IMR-90 (cell line): ENCODE data around the gene RAB40C. TPM values are rescaled to one million over a fixed set of nuclear protein-coding genes. Genes with fewer than 3 reads are reported as not detected.

Experiments
- ATAC-seq: fragments of 200-7000 bp; cut with Tn5 transposase; 2 replicates; pipeline ENCODE4 v1.9.1; 2020; ENCODE audit warnings: low read depth, mild to moderate bottlenecking, moderate library complexity
- BruUV-seq: library from RNA; stranded (reverse); fragments of 400-500 nt; replicated peaks from 2 replicates; lab custom pipeline; 2021; lab: Mats Ljungman, UMichigan
- CTCF ChIA-PET: fragments of 300-600 bp; formaldehyde crosslinking; extraction: SDS; loops from one replicate; lab custom pipeline; 2021; ENCODE audit warnings: antibody characterized with exemption; lab: Yijun Ruan, JAX
- POLR2A ChIA-PET: fragments of 300-600 bp; sonication (Branson Sonifier 250); formaldehyde crosslinking; loops from one replicate; lab custom pipeline; 2022; ENCODE audit warnings: antibody characterized with exemption; ENCODE audit not compliant: unreplicated experiment; lab: Charles Lee
- DNase-seq: peaks from one replicate; pipeline ENCODE4 v3.0.0; 2013
- H2AFZ ChIP-seq: replicated peaks from 2 replicates; pipeline ENCODE3; 2013; ENCODE audit warnings: low read length, mild to moderate bottlenecking; ENCODE audit not compliant: poor library complexity
- H2AK5ac ChIP-seq: 2 replicates; pipeline ENCODE4 v1.6.1; 2013; ENCODE audit warnings: low read depth, low read length, inconsistent platforms
- H2AK9ac ChIP-seq: replicated peaks from 2 replicates; pipeline ENCODE3; 2013; ENCODE audit warnings: mild to moderate bottlenecking, low read depth, low read length, moderate library complexity; ENCODE audit not compliant: poor library complexity
- H2BK120ac ChIP-seq: 2 replicates; pipeline ENCODE4 v1.6.1; 2013; ENCODE audit warnings: low read depth, low read length, inconsistent platforms
- H2BK15ac ChIP-seq: 3 replicates; pipeline ENCODE4 v1.6.1; 2013; ENCODE audit warnings: low read depth, low read length, inconsistent platforms
- H2BK20ac ChIP-seq: 2 replicates; pipeline ENCODE4 v1.6.1; 2013; ENCODE audit warnings: low read depth, mild to moderate bottlenecking, inconsistent platforms, low read length, moderate library complexity
- H2BK5ac ChIP-seq: 2 replicates; pipeline ENCODE4 v1.6.1; 2013; ENCODE audit warnings: mild to moderate bottlenecking, low read depth, low read length, inconsistent platforms; ENCODE audit not compliant: poor library complexity, severe bottlenecking
- H3K14ac ChIP-seq: replicated peaks from 2 replicates; pipeline ENCODE4 v1.6.1; 2013; ENCODE audit warnings: low read depth, low read length, inconsistent platforms
- H3K18ac ChIP-seq: 2 replicates; pipeline ENCODE4 v1.6.1; 2013; ENCODE audit warnings: low read depth, low read length, control low read depth
- H3K23ac ChIP-seq: 2 replicates; pipeline ENCODE4 v1.6.1; 2013; ENCODE audit warnings: low read depth, low read length, inconsistent platforms
- H3K27ac ChIP-seq: 2 replicates; pipeline ENCODE4 v1.5.1; 2013; ENCODE audit warnings: mild to moderate bottlenecking, control low read depth, low read length; ENCODE audit not compliant: insufficient read depth
- H3K27me3 ChIP-seq: 2 replicates; pipeline ENCODE4 v1.6.1; 2013; ENCODE audit warnings: low read length; ENCODE audit not compliant: control insufficient read depth, insufficient read depth
- H3K36me3 ChIP-seq: 2 replicates; pipeline ENCODE4 v1.6.1; 2013; ENCODE audit warnings: low read length, mixed read lengths; ENCODE audit not compliant: control insufficient read depth, insufficient read depth
- H3K4ac ChIP-seq: 2 replicates; pipeline ENCODE4 v1.6.1; 2013; ENCODE audit warnings: low read depth, low read length, inconsistent platforms
- H3K4me1 ChIP-seq: 2 replicates; pipeline ENCODE4 v1.6.1; 2013; ENCODE audit warnings: low read length, mixed read lengths; ENCODE audit not compliant: control insufficient read depth, insufficient read depth
- H3K4me2 ChIP-seq: 2 replicates; pipeline ENCODE4 v1.6.1; 2013; ENCODE audit warnings: low read depth, mild to moderate bottlenecking, control low read depth, low read length, moderate library complexity
- H3K4me3 ChIP-seq: 2 replicates; pipeline ENCODE4 v1.5.1; 2013; ENCODE audit warnings: low read depth, mild to moderate bottlenecking, control low read depth, low read length, moderate library complexity; ENCODE audit not compliant: insufficient read depth
- H3K56ac ChIP-seq: 2 replicates; pipeline ENCODE4 v1.6.1; 2013; ENCODE audit warnings: low read length, inconsistent platforms; ENCODE audit not compliant: insufficient read depth; ENCODE audit errors: extremely low read depth
- H3K79me1 ChIP-seq, 2 experiments: 2 replicates each; pipeline ENCODE4 v1.6.1; 2013; ENCODE audit warnings: low read length in 2 of 2, inconsistent platforms in 1 of 2, low read depth in 1 of 2
- H3K9ac ChIP-seq: 2 replicates; pipeline ENCODE4 v1.6.1; 2013; ENCODE audit warnings: low read depth, low read length, control low read depth
- H3K9me1 ChIP-seq: 2 replicates; pipeline ENCODE4 v1.6.1; 2013; ENCODE audit warnings: low read length, inconsistent platforms; ENCODE audit not compliant: insufficient read depth
- H3K9me3 ChIP-seq: 2 replicates; pipeline ENCODE4 v1.6.1; 2013; ENCODE audit warnings: low read length; ENCODE audit not compliant: control insufficient read depth, insufficient read depth
- H4K20me1 ChIP-seq: 2 replicates; pipeline ENCODE4 v1.6.1; 2013; ENCODE audit warnings: low read length, inconsistent platforms; ENCODE audit not compliant: insufficient read depth
- H4K5ac ChIP-seq: 2 replicates; pipeline ENCODE4 v1.6.1; 2013; ENCODE audit warnings: mild to moderate bottlenecking, low read depth, low read length, control low read depth
- H4K8ac ChIP-seq, 2 experiments: 2 replicates each; pipeline ENCODE4 v1.6.1; 2013; ENCODE audit warnings: low read depth in 2 of 2, low read length in 2 of 2, control low read depth in 1 of 2, inconsistent platforms in 1 of 2
- H4K91ac ChIP-seq: 2 replicates; pipeline ENCODE4 v1.6.1; 2013; ENCODE audit warnings: low read depth, low read length, inconsistent platforms; ENCODE audit not compliant: insufficient read depth
- BHLHE40 ChIP-seq: fragments of 150-350 bp; IDR thresholded peaks from 2 replicates; pipeline ENCODE4 v1.6.1; 2016; ENCODE audit warnings: mild to moderate bottlenecking, low read depth, low read length
- CHD1 ChIP-seq: IDR thresholded peaks from 2 replicates; pipeline ENCODE4 v1.6.1; 2012; ENCODE audit warnings: low read depth, low read length, improper control_type of control experiment
- MXI1 ChIP-seq: IDR thresholded peaks from 2 replicates; pipeline ENCODE4 v1.6.1; 2012; ENCODE audit warnings: low read depth, mild to moderate bottlenecking, low read length, moderate library complexity, borderline replicate concordance
- RAD21 ChIP-seq: IDR thresholded peaks from 2 replicates; pipeline ENCODE4 v1.6.1; 2012; ENCODE audit warnings: low read length, improper control_type of control experiment
- RCOR1 ChIP-seq: IDR thresholded peaks from 2 replicates; pipeline ENCODE4 v1.6.1; 2012; ENCODE audit warnings: mild to moderate bottlenecking, low read length, improper control_type of control experiment; ENCODE audit not compliant: insufficient replicate concordance
- WGBS, 2 experiments: methylation state at CpG; one replicate each; pipeline versions ENCODE4 v1.1.5 to v1.1.7; 2013; ENCODE audit warnings: missing lambda C conversion rate in 2 of 2; ENCODE audit not compliant: insufficient read length in 1 of 2; ENCODE audit errors: extremely low coverage in 2 of 2; 5-methylcytosine and 5-hydroxymethylcytosine counted together
- dilution Hi-C: fragments of 300-500 bp; cut with HindIII; formaldehyde crosslinking; loops from one replicate; pipeline ENCODE4 v1.14.3; 2018; ENCODE audit warnings: low sequenced_read_pairs; ENCODE audit not compliant: unreplicated experiment
- in situ Hi-C: fragments of 300-500 bp; cut with MboI; formaldehyde crosslinking; loops from 3 replicates; pipeline ENCODE4 v1.14.3; 2019; ENCODE audit warnings: low sequenced_read_pairs, inconsistent platforms, mixed read lengths
- intact Hi-C: fragments of 100-400 bp; cut with micrococcal nuclease; formaldehyde crosslinking; loops from 2 replicates; pipeline ENCODE4 v1.10.0; 2022
- polyA plus RNA-seq, 3 experiments: library from polyadenylated mRNA; depleted of rRNA; stranded (reverse); fragments of >200 nt; gene quantifications; 2 replicates each; pipeline ENCODE4 v1.2.3, GENCODE V29; 2012; ENCODE audit warnings: low replicate concordance in 1 of 3
- total RNA-seq: library from RNA; depleted of rRNA; stranded (reverse); fragments of >200 nt; gene quantifications from 2 replicates; pipeline ENCODE4 v1.2.3, GENCODE V29; 2012
- TF ChIP-seq, protein P1 (sequence below): fragments of 150-350 bp; IDR thresholded peaks from 2 replicates; pipeline ENCODE4 v1.6.1; 2016; ENCODE audit warnings: low read depth, mild to moderate bottlenecking, low read length, moderate library complexity, borderline replicate concordance

The RAB40C gene
- total and polyA plus RNA-seq, 2 of the 4 experiments (the other 2 are of a cell fraction), result 6.8 to 13.7 TPM

DNA sequence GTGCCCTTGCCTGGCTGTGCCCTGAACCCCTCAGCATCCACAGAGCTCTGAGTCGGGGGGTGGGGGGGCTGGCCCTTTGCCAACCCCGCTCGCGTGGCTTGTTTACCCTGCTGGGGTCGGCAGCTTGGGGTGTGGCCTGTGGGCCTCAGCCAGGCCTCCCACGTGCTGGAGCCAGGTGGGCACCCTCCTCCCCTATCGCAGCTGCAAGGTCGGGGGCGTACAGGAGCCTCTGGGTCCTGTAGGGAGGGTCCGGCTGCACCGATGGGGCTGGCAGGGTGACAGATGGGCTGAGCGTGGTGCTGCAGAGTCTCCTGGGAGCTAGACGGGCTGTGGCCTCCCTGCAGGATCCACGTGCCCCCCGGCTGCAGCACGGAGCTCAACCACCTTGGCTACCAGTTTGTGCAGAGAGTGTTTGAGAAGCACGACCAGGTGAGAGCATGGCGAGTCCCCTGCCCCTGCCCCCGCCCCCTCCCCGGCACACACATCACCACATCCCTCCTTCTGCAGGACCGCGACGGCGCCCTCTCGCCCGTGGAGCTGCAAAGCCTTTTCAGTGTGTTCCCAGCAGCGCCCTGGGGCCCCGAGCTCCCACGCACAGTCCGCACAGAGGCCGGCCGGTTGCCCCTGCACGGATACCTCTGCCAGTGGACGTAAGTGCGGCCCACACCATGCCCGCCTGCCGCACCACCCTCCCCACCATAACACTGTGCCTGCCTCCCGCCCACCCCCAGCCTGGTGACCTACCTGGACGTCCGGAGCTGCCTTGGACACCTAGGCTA lies 81.7 kb downstream of the RAB40C start:
- WGBS, 2 experiments, result 94% methylated on average over 13 of the region's 40 CpGs; no CpG with 5 or more reads in 1 of the 2 experiments
- Histone ChIP-seq H4K8ac (no peak overlapping the region), H3K27me3 (no peaks in the 10 kb centered on the region), H2BK15ac (no peak overlapping the region), H2BK120ac (no peak overlapping the region), H2AK9ac (peak overlapping the region; percentile 28), H3K4ac (no peak overlapping the region), H3K23ac (no peak overlapping the region), H4K91ac (no peak overlapping the region), H2AFZ (no peak overlapping the region), H4K20me1 (peaks cover 27% of the 10 kb centered on the region), H3K9me1 (peaks cover 6% of the 10 kb centered on the region), H3K27ac (no peak overlapping the region), H3K14ac (no peak overlapping the region), H3K36me3 (peaks cover 47% of the 10 kb centered on the region), H3K4me2 (no peak overlapping the region), H3K79me1 (peaks cover 0 to 37% of the 10 kb centered on the region in 2 experiments; a peak in 1 of 4 replicates), H3K4me1 (peaks cover 14% of the 10 kb centered on the region), H3K56ac (no peak overlapping the region), H4K5ac (no peak overlapping the region), H3K4me3 (no peak overlapping the region), H2BK20ac (no peak overlapping the region), H3K9ac (no peak overlapping the region), H3K9me3 (no peaks in the 10 kb centered on the region), H3K18ac (no peak overlapping the region), H2BK5ac (no peak overlapping the region), H2AK5ac (no peak overlapping the region)
- CTCF ChIA-PET, result no interaction called here
- in situ Hi-C loops, result no loop called here
- POLR2A ChIA-PET, result no interaction called here
- DNase-seq, result no peak
- no peak for ATAC-seq
- intact Hi-C loops, result no loop called here
- TF ChIP-seq MXI1 (no peak), BHLHE40 (no peak), CHD1 (no peak), RCOR1 (no peak), RAD21 (no peak)
- TF ChIP-seq, protein P1, sequence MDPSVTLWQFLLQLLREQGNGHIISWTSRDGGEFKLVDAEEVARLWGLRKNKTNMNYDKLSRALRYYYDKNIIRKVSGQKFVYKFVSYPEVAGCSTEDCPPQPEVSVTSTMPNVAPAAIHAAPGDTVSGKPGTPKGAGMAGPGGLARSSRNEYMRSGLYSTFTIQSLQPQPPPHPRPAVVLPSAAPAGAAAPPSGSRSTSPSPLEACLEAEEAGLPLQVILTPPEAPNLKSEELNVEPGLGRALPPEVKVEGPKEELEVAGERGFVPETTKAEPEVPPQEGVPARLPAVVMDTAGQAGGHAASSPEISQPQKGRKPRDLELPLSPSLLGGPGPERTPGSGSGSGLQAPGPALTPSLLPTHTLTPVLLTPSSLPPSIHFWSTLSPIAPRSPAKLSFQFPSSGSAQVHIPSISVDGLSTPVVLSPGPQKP, result no peak
- dilution Hi-C loops, result no loop called here
- BruUV-seq, result no TSS peak
